AG09319 (cell line): ENCODE data around the gene CAP2.

Source experiments
- DNase-seq: peaks from one replicate; pipeline ENCODE4 v3.0.0-alpha.2; 2010; ENCODE audit warnings: low read depth; ENCODE audit errors: extremely low read depth
- CTCF ChIP-seq: IDR thresholded peaks from 2 replicates; pipeline ENCODE4 v1.5.1; 2011; ENCODE audit warnings: low read depth, mild to moderate bottlenecking, inconsistent platforms, low read length, moderate library complexity

The CAP2 gene

GRCh38 chr6:17388365-17388764 lies 5.0 kb upstream of the CAP2 start:
- DNase-seq: no peak
- no peak for TF ChIP-seq CTCF

GRCh38 chr6:17389274-17389847 lies 4.0 kb upstream of the CAP2 start:
- DNase-seq: no peak
- TF ChIP-seq CTCF: no peak

- no peak for DNase-seq
- no peak for TF ChIP-seq CTCF
Observed at GRCh38 chr6:17390276-17390675, 3.1 kb upstream of the CAP2 start.

GRCh38 chr6:17391976-17392375 lies 1.4 kb upstream of the CAP2 start:
- DNase-seq: no peak
- no peak for TF ChIP-seq CTCF

- DNase-seq: no peak
- no peak for TF ChIP-seq CTCF
Observed at GRCh38 chr6:17393892-17394631, 667 bp downstream of the CAP2 start.

GRCh38 chr6:17395112-17395511 lies 1.7 kb downstream of the CAP2 start:
- no peak for DNase-seq
- TF ChIP-seq CTCF: no peak

- DNase-seq: no peak
- TF ChIP-seq CTCF: no peak
Observed at GRCh38 chr6:17396256-17396655, 2.9 kb downstream of the CAP2 start.
